RWPE2 (cell line): ENCODE data around the gene UBE3C.
"Not testable (repeated sequence)": the region's sequence is repeated elsewhere in the genome, so short reads cannot be mapped to it uniquely, and the experiment has no call there.

Experiments used
- ATAC-seq: fragments of 200-7000 bp; cut with Tn5 transposase; 3 replicates; pipeline ENCODE4 v1.9.1; 2021; ENCODE audit warnings: low read depth
- DNase-seq: peaks from one replicate; pipeline ENCODE4 v3.0.0-alpha.2; 2020; ENCODE audit warnings: low spot score
- H3K27ac ChIP-seq: fragments of 450-650 bp; 2 replicates; pipeline ENCODE4 v1.5.1; 2017; ENCODE audit warnings: mild to moderate bottlenecking; ENCODE audit not compliant: poor library complexity, severe bottlenecking
- H3K27me3 ChIP-seq: fragments of 250-450 bp; sonication (Bioruptor Pico); 2 replicates; pipeline ENCODE4 v1.5.1; 2021; ENCODE audit warnings: mild to moderate bottlenecking, moderate library complexity; ENCODE audit not compliant: insufficient read depth, poor library complexity, severe bottlenecking
- H3K36me3 ChIP-seq: fragments of 250-450 bp; sonication (Bioruptor Pico); 2 replicates; pipeline ENCODE4 v1.5.1; 2020; ENCODE audit warnings: low read depth, mild to moderate bottlenecking, moderate library complexity
- H3K4me1 ChIP-seq: fragments of 250-450 bp; sonication (Bioruptor Pico); 2 replicates; pipeline ENCODE4 v1.5.1; 2021; ENCODE audit warnings: mild to moderate bottlenecking, moderate library complexity; ENCODE audit not compliant: insufficient read depth, poor library complexity, severe bottlenecking
- H3K4me3 ChIP-seq: fragments of 250-450 bp; sonication (Bioruptor Pico); 2 replicates; pipeline ENCODE4 v1.5.1; 2021; ENCODE audit warnings: mild to moderate bottlenecking, moderate library complexity; ENCODE audit not compliant: severe bottlenecking
- H3K9me3 ChIP-seq: fragments of 250-450 bp; sonication (Bioruptor Pico); 2 replicates; pipeline ENCODE4 v1.5.1; 2021; ENCODE audit warnings: mild to moderate bottlenecking, moderate library complexity; ENCODE audit not compliant: severe bottlenecking
- CTCF ChIP-seq: fragments of 450-650 bp; IDR thresholded peaks from one replicate; pipeline ENCODE4 v1.5.1; 2017; ENCODE audit warnings: mild to moderate bottlenecking, moderate library complexity; ENCODE audit not compliant: poor library complexity, severe bottlenecking

Gene UBE3C

GRCh38 chr7:157151626-157152339 is 13.1 kb downstream of the UBE3C start:
- peaks cover 4% of the 10 kb centered on the region for H3K4me1 ChIP-seq
- H3K27ac ChIP-seq, result peak overlapping the region; percentile 9
- no peak for TF ChIP-seq CTCF
- no peak overlapping the region for H3K4me3 ChIP-seq
- H3K36me3 ChIP-seq, result peaks cover 18% of the 10 kb centered on the region
- ATAC-seq, result peak; percentile 25; the same call in 1 of the 3 replicates
- DNase-seq, result no peak
- no peaks in the 10 kb centered on the region for H3K27me3 ChIP-seq
- no peaks in the 10 kb centered on the region for H3K9me3 ChIP-seq

- DNase-seq (no peak), ATAC-seq (peak; percentile 66)
- Histone ChIP-seq H3K36me3 (peaks cover 12% of the 10 kb centered on the region), H3K27me3 (no peaks in the 10 kb centered on the region), H3K27ac (peak overlapping the region; percentile 9), H3K4me3 (no peak overlapping the region), H3K4me1 (peaks cover 4% of the 10 kb centered on the region), H3K9me3 (no peaks in the 10 kb centered on the region)
- no peak for TF ChIP-seq CTCF
Observed at GRCh38 chr7:157152391-157152937, 13.7 kb downstream of the UBE3C start.

GRCh38 chr7:157153260-157153659 is 14.5 kb downstream of the UBE3C start:
- no peak for TF ChIP-seq CTCF
- Histone ChIP-seq H3K27ac (no peak overlapping the region), H3K4me3 (no peak overlapping the region), H3K4me1 (peaks cover 4% of the 10 kb centered on the region), H3K27me3 (no peaks in the 10 kb centered on the region), H3K9me3 (no peaks in the 10 kb centered on the region), H3K36me3 (peaks cover 11% of the 10 kb centered on the region)
- ATAC-seq, result no peak
- DNase-seq, result no peak

- H3K27me3 ChIP-seq, result no peaks in the 10 kb centered on the region
- ATAC-seq (no peak), DNase-seq (no peak)
- TF ChIP-seq CTCF, result no peak
- no peak overlapping the region for H3K4me3 ChIP-seq
- no peaks in the 10 kb centered on the region for H3K9me3 ChIP-seq
- no peak overlapping the region for H3K27ac ChIP-seq
- H3K4me1 ChIP-seq, result peaks cover 4% of the 10 kb centered on the region
- peaks cover 15% of the 10 kb centered on the region for H3K36me3 ChIP-seq
Observed at GRCh38 chr7:157155959-157156358, 17.2 kb downstream of the UBE3C start.

GRCh38 chr7:157158400-157158799 is 19.7 kb downstream of the UBE3C start:
- H3K4me3 ChIP-seq, result no peak overlapping the region
- no peak for TF ChIP-seq CTCF
- ATAC-seq (no peak), DNase-seq (no peak)
- H3K27me3 ChIP-seq, result no peaks in the 10 kb centered on the region
- no peaks in the 10 kb centered on the region for H3K4me1 ChIP-seq
- H3K9me3 ChIP-seq, result no peaks in the 10 kb centered on the region
- peaks cover 17% of the 10 kb centered on the region for H3K36me3 ChIP-seq
- H3K27ac ChIP-seq, result no peak overlapping the region

GRCh38 chr7:157159537-157159936 is 20.8 kb downstream of the UBE3C start:
- peaks cover 24% of the 10 kb centered on the region for H3K36me3 ChIP-seq
- H3K9me3 ChIP-seq, H3K4me3 ChIP-seq, H3K27me3 ChIP-seq, DNase-seq, H3K4me1 ChIP-seq, H3K27ac ChIP-seq, ATAC-seq: not testable (repeated sequence)
